ENCODE results near the gene PTGIS.

Gene PTGIS

DNA sequence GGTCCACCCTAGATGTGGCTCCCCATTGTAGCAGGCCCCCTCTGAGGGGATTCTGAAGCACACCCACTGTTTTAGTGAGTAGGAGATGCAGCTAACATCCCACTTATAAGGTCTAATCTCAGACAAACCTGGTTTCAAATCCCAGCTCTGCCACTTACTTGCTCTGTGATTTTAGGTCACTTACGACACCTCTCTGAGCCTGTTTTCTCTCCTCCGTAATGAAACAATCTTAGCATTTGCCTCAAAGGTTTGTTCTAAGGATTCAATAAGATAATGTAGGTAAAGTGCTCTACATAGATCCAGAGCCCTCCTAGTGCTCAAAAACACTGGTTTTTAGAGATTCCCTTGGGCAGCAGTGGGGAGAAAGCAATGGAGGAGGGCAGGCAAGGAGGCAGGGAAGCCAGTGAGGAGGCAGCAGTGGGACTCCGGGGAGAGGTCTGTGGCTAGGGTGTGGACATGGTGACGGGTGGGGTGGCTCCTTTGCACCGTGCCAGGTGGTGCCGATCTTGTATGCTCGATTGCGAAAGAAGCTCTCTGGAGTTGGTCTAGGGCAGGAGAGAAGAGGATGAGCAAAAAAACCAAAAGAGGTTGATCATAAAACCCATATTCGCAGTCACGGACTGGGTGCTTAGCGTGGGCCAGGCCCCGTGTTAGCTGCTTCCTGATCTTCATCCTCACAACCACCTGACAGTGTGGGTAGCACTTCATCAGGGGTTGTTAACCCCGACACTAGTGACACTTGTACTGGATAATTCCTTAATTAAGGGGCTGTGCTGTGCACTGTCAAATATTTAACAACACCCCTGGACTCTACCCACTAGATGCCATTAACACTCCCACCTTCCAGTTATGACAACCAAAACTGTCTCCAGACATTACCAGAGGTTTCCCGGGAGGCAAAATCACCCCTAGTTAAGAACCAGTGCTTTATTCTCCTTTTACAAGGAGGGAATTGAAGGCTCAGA is 16.8 kb upstream of the PTGIS start:
- Histone ChIP-seq H3K4me3 (replicated peaks; ENCODE audit: insufficient read depth, low read length) (no peak overlapping the region), H3K27me3 (ENCODE audit: insufficient read depth, poor library complexity, severe bottlenecking) (peaks cover 8% of the 10 kb centered on the region), H3K27ac (replicated peaks) (no peak overlapping the region)
- TF ChIP-seq CTCF (IDR thresholded peaks at IDR 0.05; ENCODE audit: insufficient read depth, low read length): no peak
- no peak for TF ChIP-seq REST (IDR thresholded peaks at IDR 0.05; ENCODE audit: insufficient replicate concordance, low read depth)
- no peak for TF ChIP-seq SPI1 (IDR thresholded peaks at IDR 0.05; ENCODE audit: borderline replicate concordance, low read depth)
- no peak for TF ChIP-seq POLR2AphosphoS5 (IDR thresholded peaks at IDR 0.05; ENCODE audit: low read depth)
- no peak for TF ChIP-seq GABPA (IDR thresholded peaks at IDR 0.05; ENCODE audit: low read depth)
- peak in 1 of 2 experiments; percentile 41 for DNase-seq (ENCODE audit: low read depth in 1 of 2, low spot score in 1 of 2)

- H3K27me3 ChIP-seq (ENCODE audit: insufficient read depth, poor library complexity, severe bottlenecking): peaks cover 8% of the 10 kb centered on the region
- no peak overlapping the region for H3K27ac ChIP-seq (replicated peaks)
- peak; percentile 16 to 75 for DNase-seq (ENCODE audit: low read depth in 1 of 2, low spot score in 1 of 2)
These were observed 15.9 kb upstream of the PTGIS start for GRCh38 chr20:49583669-49584417.

DNA sequence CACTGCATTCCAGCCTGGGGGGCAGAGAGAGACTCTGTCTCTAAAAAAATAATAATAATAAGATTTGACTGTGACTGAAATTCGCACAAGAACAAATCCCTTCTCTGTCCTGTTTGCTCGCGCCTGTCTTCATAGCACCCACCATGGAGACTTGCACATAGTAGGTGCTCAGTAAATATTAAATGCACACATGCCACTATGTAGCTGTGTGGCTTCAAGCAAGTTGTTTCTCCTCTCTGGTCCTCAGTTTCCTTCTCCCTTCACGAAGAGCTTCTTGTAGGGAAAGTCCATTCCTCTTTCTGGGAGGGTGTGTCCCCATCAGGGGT is 15.4 kb upstream of the PTGIS start:
- H3K27ac ChIP-seq (replicated peaks): no peak overlapping the region
- TF ChIP-seq POLR2AphosphoS5 (IDR thresholded peaks at IDR 0.05; ENCODE audit: low read depth) (no peak), SPI1 (IDR thresholded peaks at IDR 0.05; ENCODE audit: borderline replicate concordance, low read depth) (no peak), GABPA (IDR thresholded peaks at IDR 0.05; ENCODE audit: low read depth) (no peak), CTCF (IDR thresholded peaks at IDR 0.05; ENCODE audit: insufficient read depth, low read length) (no peak), REST (IDR thresholded peaks at IDR 0.05; ENCODE audit: insufficient replicate concordance, low read depth) (no peak)
- no peak overlapping the region for H3K4me3 ChIP-seq (replicated peaks; ENCODE audit: insufficient read depth, low read length)
- no peak for DNase-seq (ENCODE audit: low read depth in 1 of 2, low spot score in 1 of 2)
- peaks cover 8% of the 10 kb centered on the region for H3K27me3 ChIP-seq (ENCODE audit: insufficient read depth, poor library complexity, severe bottlenecking)

More at GRCh38 chr20:49583669-49584417, 15.9 kb upstream of the PTGIS start:
- TF ChIP-seq REST (IDR thresholded peaks at IDR 0.05; ENCODE audit: insufficient replicate concordance, low read depth) (no peak), POLR2AphosphoS5 (IDR thresholded peaks at IDR 0.05; ENCODE audit: low read depth) (no peak), SPI1 (IDR thresholded peaks at IDR 0.05; ENCODE audit: borderline replicate concordance, low read depth) (no peak)
- H3K4me3 ChIP-seq (replicated peaks; ENCODE audit: insufficient read depth, low read length): no peak overlapping the region
